Psoas muscle (tissue), 8 donors: Measurements from ENCODE around the gene CFAP126. TPM values are rescaled to one million over a fixed set of nuclear protein-coding genes. Genes with fewer than 3 reads are reported as not detected.
"Not testable (repeated sequence)": the region's sequence is repeated elsewhere in the genome, so short reads cannot be mapped to it uniquely, and the experiment has no call there.

Experiments used
- ATAC-seq, 4 donors: fragments of 200-7000 bp; cut with Tn5 transposase; one replicate each; pipeline ENCODE4 v1.9.1; 2020; ENCODE audit warnings: moderate library complexity in 3 of 4, mild to moderate bottlenecking in 2 of 4
- DNase-seq, 2 donors: peaks; one replicate each; pipeline ENCODE4 v3.0.0-alpha.2; 2020
- H3K27ac ChIP-seq: fragments of 200-600 bp; one replicate; pipeline ENCODE4 v1.8.0; 2022
- H3K27me3 ChIP-seq, 3 donors: fragments of 200-600 bp in 1 of 3; one replicate each; pipeline versions ENCODE4 v1.6.1 to v1.8.0; 2013 to 2022; ENCODE audit warnings: low read length in 2 of 3, mild to moderate bottlenecking in 2 of 3, moderate library complexity in 1 of 3; ENCODE audit not compliant: insufficient read depth in 3 of 3
- H3K36me3 ChIP-seq, 2 donors: fragments of 200-600 bp in 1 of 2; one replicate each; pipeline versions ENCODE4 v1.6.1 to v1.8.0; 2013 to 2022; ENCODE audit warnings: low read depth in 1 of 2, mild to moderate bottlenecking in 1 of 2, moderate library complexity in 1 of 2; ENCODE audit not compliant: insufficient read depth in 1 of 2
- H3K4me1 ChIP-seq: fragments of 200-600 bp; one replicate; pipeline ENCODE4 v1.8.0; 2022
- H3K4me3 ChIP-seq: fragments of 200-600 bp; one replicate; pipeline ENCODE4 v1.8.0; 2022; ENCODE audit warnings: mild to moderate bottlenecking
- H3K9me3 ChIP-seq: fragments of 200-600 bp; one replicate; pipeline ENCODE4 v1.8.0; 2022
- WGBS, 3 donors: extraction: QIAGEN DNeasy Blood & Tissue Kit; methylation state at CpG; one replicate each; pipeline versions ENCODE4 v1.1.6 to v1.1.7; 2013; 5-methylcytosine and 5-hydroxymethylcytosine counted together
- intact Hi-C, 2 donors: fragments of 100-400 bp; cut with DNase I; formaldehyde crosslinking; loops; one replicate each; pipeline versions ENCODE4 v1.11.0 to v1.14.2; 2022
- polyA plus RNA-seq, 3 donors: library from polyadenylated mRNA; stranded (reverse); fragments of 200-250 nt; gene quantifications; one replicate each; pipeline ENCODE4 v1.2.3, GENCODE V29; 2013
- total RNA-seq, 4 donors: library from RNA; stranded (reverse); fragmentation: NEBNext Ultra II Directional in 2 of 4; extraction: Animal tissue kit (Norgen Biotek cat#: 25700) in 2 of 4; gene quantifications; one replicate each; pipeline versions ENCODE4 v1.2.1 to v1.2.4, GENCODE V29; 2021 to 2023
- TF ChIP-seq, protein P1 (sequence below): fragments of 200-600 bp; IDR thresholded peaks from one replicate; pipeline ENCODE4 v1.8.0; 2022; ENCODE audit warnings: antibody characterized with exemption
- donor health status: healthy with polysubstance abuse.
- donor health status: DM: no; HTN: no; CAD: no; lungs with moderate emphysema.
- donor health status: Bipolar disorder and iron deficiency.
- donor health status: healthy.
- donor health status: DM: yes; HTN: yes; CAD: no.
- donor health status: DM: no; HTN: no; CAD: no.
- donor health status: DM: no; HTN: no; CAD: no.
- donor health status: DM: yes; HTN: yes; CAD: no.

The CFAP126 gene
- total and polyA plus RNA-seq, 7 donors = 0.16 TPM; not detected in 6

DNA sequence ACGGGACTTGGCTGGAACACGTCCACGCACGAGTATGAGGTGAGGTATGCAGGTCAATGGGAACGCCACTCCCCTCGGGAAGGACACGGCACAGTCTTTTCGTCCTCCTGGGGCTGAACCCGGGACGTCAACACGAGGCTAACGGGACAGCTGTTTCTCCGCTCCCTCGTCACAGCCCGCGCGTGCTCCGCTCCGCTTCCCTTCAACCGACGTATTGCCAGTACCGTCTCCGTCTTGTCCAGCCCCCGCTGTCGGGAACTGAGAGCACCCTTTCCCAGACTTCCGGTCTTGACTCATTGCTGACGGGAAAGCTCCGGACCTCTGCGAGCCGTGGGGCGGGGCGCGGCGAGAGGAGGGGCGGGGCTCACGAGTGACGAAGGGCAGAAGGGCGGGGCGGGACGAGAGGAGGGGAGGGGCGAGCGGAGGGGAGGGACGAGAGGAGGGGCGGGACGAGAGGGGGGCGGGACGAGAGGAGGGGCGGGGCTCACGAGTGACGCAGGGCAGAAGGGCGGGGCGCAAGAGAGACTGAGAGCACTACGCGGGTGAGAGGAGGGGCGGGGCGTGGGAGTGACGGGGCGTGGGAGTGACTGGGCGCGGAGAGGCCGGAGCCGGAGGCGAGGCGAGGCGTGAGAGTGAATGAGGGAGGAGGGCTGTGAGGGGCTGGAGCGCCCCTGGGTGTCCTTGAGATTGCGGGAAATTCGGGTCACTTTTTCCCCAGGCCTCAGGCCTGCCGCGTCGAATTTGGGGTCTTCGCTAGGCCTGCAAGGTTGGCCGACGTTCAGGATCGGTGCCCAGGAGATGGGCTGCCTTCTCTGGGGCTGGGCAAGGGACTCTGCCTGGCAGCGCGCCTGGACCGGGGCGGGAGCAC is 22.2 kb upstream of the CFAP126 start:
- H3K9me3 ChIP-seq = no peaks in the 10 kb centered on the region
- H3K36me3 ChIP-seq = no peaks in the 10 kb centered on the region
- ATAC-seq = peak; percentile 94 to 96 (median 95)
- DNase-seq = peak; percentile 98 to 99
- WGBS, 3 donors = 1% methylated on average over 54 to 75 of the region's 79 CpGs
- H3K4me1 ChIP-seq = peaks cover 6% of the 10 kb centered on the region
- H3K27ac ChIP-seq = peak overlapping the region; percentile 88
- intact Hi-C loops = no loop called here
- H3K27me3 ChIP-seq = no peaks in the 10 kb centered on the region
- TF ChIP-seq, protein P1, sequence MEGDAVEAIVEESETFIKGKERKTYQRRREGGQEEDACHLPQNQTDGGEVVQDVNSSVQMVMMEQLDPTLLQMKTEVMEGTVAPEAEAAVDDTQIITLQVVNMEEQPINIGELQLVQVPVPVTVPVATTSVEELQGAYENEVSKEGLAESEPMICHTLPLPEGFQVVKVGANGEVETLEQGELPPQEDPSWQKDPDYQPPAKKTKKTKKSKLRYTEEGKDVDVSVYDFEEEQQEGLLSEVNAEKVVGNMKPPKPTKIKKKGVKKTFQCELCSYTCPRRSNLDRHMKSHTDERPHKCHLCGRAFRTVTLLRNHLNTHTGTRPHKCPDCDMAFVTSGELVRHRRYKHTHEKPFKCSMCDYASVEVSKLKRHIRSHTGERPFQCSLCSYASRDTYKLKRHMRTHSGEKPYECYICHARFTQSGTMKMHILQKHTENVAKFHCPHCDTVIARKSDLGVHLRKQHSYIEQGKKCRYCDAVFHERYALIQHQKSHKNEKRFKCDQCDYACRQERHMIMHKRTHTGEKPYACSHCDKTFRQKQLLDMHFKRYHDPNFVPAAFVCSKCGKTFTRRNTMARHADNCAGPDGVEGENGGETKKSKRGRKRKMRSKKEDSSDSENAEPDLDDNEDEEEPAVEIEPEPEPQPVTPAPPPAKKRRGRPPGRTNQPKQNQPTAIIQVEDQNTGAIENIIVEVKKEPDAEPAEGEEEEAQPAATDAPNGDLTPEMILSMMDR = no peak
- H3K4me3 ChIP-seq = peak overlapping the region; percentile 77

DNA sequence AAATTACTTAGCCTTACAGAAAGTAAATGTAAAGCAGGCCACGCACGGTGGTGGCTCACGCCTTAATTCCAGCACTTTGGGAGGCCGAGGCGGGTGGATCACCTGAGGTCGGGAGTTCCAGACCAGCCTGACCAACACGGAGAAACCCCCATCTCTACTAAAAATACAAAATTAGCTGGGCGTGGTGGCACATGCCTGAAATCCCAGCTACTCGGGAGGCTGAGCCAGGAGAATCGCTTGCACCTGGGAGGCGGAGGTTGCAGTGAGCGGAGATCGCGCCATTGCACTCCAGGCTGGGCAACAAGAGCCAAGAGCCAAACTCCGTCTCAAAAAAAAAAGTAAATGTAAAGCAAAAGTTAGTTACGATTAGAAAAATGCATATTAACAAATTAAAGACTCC is 21.5 kb upstream of the CFAP126 start:
- H3K4me1 ChIP-seq, DNase-seq, ATAC-seq, H3K9me3 ChIP-seq, H3K27me3 ChIP-seq, H3K36me3 ChIP-seq, intact Hi-C loops: not testable (repeated sequence)
- Histone ChIP-seq H3K4me3 (peak overlapping the region; percentile 58), H3K27ac (peak overlapping the region; percentile 88)
- WGBS, 3 donors = 72 to 75% (median 74%) methylated on average over 16 of the region's 16 CpGs

DNA sequence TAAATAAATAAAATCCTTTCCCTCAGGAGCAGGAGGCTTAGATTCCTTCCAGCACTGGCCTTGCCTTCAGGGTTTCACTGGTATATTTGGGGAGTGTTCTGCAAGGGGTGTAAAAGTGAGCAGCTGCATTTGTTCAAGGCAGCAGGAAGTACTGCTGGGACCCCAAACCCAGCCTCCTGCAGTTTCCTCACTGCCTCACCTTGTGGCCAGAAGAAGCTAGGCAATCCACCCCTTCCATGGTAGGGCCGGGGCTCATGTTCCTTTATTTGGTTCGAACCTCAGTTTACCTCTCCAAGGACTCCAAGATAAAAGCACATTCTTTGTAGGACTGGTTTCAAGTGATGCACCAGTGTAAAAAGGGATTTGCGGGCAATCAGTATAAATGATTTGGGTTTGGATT is 21.0 kb upstream of the CFAP126 start:
- WGBS, 3 donors = 96 to 98% (median 97%) methylated on average over 3 of the region's 3 CpGs

DNA sequence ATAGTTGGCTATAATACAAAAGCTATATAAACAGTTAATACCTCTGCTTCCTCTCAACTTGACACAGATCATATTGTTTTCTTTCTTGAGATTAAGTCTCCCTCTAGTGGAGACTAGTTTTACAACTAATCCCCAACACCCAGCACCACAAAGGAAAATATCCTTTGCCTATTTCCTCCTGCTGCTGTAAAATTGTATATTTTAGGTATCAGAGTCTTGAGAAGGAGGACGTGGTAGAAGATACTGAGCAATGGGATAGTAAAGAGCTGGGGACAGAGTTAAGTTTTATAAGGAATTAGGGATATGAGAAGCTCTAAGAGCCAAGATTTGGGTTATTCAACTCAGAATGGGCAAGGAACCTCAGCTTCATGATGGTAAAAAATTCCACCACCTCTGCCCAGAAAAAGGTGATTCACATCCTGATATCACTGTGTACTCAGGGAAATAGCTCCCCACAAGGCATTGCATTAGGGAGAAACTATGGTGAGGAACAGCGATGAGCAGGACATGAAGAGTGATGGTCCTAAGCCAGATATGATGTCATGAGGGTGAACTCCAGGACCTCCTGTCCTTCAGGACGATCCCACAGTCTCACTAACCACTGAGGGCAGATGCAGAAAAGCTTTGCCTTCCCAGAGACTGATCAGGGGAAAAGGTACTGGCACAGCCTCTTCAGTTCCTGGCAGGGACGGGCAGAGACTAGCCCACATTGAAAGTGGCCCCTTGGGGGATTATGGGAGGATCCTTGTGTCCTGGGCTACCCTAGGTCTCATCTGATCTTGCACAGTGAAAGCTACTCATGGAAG is 14.7 kb upstream of the CFAP126 start:
- intact Hi-C loops = loop anchor here (2.0 to 5.0 kb wide), 5 partner anchors 70 to 190 kb away; partner anchors contain the start of genes TOMM40L (in 2 of the 2) and SDHC (in 1 of the 2)
- DNase-seq (no peak), ATAC-seq (peak; percentile 73 to 91 (median 76))
- no peak overlapping the region for H3K4me3 ChIP-seq
- H3K4me1 ChIP-seq = peaks cover 3% of the 10 kb centered on the region
- TF ChIP-seq, protein P1 = peak; percentile 71
- no peaks in the 10 kb centered on the region for H3K36me3 ChIP-seq
- H3K27me3 ChIP-seq = no peaks in the 10 kb centered on the region
- 13 to 25% (median 20%) methylated on average over 4 of the region's 4 CpGs for WGBS, 3 donors
- H3K9me3 ChIP-seq = no peaks in the 10 kb centered on the region
- H3K27ac ChIP-seq = no peak overlapping the region

More for the DNA sequence above, 21.0 kb upstream of the CFAP126 start:
- TF ChIP-seq, protein P1 = no peak
- H3K4me3 ChIP-seq = no peak overlapping the region
- peaks cover 6% of the 10 kb centered on the region for H3K4me1 ChIP-seq
- ATAC-seq = no peak
- no peaks in the 10 kb centered on the region for H3K9me3 ChIP-seq
- no peak for DNase-seq
- H3K27me3 ChIP-seq = no peaks in the 10 kb centered on the region
- intact Hi-C loops = no loop called here
- peak overlapping the region; percentile 88 for H3K27ac ChIP-seq
- H3K36me3 ChIP-seq = no peaks in the 10 kb centered on the region

DNA sequence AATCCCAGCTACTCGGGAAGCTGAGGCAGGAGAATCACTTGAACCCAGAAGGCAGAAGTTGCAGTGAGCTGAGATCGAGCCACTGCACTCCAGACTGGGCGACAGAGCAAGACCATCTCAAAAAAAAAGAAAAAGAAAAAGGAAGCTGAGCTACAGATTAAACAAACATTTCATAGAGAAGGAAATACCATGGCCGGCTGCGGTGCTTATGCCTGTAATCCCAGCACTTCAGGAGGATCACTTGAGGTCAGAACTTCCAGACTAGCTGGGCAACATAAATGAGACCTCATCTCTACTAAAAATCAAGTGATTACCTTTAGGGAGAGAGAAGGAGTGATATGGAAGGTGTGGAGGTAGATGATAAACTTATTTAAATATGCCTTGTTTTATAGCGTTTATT is 14.0 kb upstream of the CFAP126 start:
- ATAC-seq = no peak
- Histone ChIP-seq H3K27ac (no peak overlapping the region), H3K4me1 (peaks cover 3% of the 10 kb centered on the region), H3K27me3 (no peaks in the 10 kb centered on the region), H3K9me3 (no peaks in the 10 kb centered on the region), H3K36me3 (no peaks in the 10 kb centered on the region), H3K4me3 (no peak overlapping the region)
- TF ChIP-seq, protein P1 = no peak
- 70 to 81% (median 75%) methylated on average over 6 of the region's 6 CpGs for WGBS, 3 donors
- DNase-seq = no peak
- intact Hi-C loops = loop anchor here (2.0 to 5.0 kb wide), 5 partner anchors 69 to 189 kb away; partner anchors contain the start of genes TOMM40L (in 2 of the 2) and SDHC (in 1 of the 2)
